HG03064 (cell line): ENCODE results near the gene SPTLC2.
"Not testable (repeated sequence)": the region's sequence is repeated elsewhere in the genome, so short reads cannot be mapped to it uniquely, and the experiment has no call there.

Source experiments
- ATAC-seq: cut with Tn5 transposase; IDR thresholded peaks from one replicate; pipeline ENCODE4 v1.9.1; 2021; ENCODE audit warnings: low read depth; ENCODE audit not compliant: unreplicated experiment

SPTLC2 gene

DNA sequence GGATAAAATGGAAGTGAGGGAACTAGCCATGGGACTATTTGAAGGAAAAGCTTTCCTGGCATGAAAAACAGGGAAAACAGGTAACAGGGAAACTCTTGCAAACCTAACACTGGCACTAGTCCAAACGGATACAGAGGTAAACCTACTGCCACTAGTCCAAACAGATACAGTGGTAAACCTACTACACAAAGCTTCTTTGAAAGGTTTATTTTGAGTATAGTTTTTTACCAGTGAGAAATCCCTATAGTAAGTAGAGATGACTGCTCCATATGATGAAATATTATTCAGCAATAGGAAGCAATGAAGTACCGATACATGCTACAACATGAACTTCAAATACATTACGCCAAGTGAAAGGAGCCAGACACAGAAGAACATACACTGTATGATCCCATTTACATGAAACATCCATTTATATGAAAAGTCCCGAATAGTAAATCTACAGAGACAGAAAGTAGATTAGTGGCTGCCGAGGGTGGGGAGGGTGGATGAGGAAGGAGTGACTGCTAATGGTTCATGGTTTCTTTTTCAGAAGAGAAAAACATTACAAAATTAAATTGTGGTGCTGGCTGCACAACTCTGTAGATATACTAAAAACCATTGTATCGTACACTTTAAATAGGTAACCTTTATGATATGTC lies 25.5 kb downstream of the SPTLC2 start:
- no peak for ATAC-seq

DNA sequence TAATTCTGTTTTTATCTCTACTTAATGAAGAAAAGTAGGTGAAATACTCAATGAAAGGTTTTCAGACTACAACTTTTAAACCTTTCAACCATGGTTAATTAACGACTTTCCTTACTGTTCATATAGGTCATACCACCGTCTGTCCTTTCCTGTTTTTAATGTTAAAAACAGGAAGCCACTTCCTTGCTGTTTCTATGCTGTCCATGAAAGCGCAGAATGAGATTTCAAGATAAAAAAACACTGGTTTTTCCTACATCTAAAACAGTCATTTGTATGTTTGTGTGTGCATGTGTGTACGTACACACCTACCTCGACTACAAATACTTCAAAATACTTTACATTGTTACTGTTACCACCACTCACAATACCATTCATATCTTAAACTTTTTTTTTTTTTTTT lies 27.3 kb downstream of the SPTLC2 start:
- no peak for ATAC-seq

DNA sequence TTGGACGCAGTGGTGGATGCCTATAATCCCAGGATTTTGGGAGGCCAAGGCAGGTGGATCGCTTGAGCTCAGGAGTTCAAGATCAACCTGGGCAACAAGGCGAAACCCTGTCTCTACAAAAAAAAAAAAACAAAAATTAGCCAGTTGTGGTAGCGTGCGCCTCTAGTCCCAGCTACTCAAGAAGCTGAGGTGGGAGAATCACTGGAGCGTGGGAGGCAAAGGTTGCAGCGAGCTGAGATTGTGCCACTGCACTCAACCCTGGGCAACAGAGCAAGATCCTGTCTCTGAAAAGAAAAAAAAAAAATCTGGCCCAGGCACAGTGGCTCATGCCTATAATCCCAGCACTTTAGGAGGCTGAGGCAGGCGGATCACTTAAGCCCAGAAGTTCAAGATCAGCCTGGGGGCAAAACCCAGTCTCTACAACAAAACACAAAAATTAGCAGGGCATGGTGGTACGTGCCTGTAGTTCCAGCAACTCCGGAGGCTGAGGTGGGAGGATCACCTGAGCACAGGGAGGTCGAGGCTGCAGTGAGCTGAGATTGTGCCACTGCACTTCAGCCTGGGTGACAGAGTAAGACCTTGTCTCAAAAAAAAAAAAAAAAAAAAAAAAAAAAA lies 27.9 kb downstream of the SPTLC2 start:
- ATAC-seq = not testable (repeated sequence)

DNA sequence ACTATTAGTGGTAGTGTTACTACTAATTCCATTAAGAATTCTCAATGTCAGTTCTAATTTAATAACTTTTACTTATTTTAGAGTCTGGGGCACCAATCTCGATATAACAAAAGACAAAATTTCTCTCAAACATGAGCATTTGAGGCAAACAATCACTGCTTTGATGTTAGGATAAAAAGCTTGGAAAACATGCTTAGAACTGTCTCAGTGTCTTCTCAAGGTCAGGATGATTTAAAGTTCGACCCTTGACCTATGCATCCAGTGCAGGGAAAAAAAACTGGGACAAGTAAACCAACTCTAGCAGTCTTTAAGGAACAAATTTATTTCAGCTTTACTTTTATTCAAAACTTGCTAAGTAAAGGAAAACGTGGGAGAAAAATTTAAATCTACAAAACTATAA lies 31.1 kb downstream of the SPTLC2 start:
- no peak for ATAC-seq

DNA sequence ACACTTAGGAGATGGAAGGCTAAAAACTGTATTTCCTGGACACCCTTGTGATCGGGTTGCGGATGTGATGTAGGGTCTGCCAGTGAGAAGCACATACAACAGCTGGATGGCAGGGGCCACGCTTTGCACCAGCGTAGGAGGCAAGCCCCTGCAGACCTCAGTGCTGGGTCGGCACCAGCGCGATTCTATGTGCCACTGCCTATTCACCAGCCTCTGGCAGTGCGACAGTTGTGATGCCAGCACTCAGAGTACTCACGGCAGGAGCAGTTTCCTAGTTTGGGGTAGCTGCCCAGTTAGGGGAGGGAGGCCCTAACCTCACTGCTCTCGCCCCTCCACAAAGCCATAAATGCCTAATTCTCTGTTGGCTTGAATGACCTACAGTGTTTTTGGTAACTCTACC lies 31.6 kb downstream of the SPTLC2 start:
- no peak for ATAC-seq

DNA sequence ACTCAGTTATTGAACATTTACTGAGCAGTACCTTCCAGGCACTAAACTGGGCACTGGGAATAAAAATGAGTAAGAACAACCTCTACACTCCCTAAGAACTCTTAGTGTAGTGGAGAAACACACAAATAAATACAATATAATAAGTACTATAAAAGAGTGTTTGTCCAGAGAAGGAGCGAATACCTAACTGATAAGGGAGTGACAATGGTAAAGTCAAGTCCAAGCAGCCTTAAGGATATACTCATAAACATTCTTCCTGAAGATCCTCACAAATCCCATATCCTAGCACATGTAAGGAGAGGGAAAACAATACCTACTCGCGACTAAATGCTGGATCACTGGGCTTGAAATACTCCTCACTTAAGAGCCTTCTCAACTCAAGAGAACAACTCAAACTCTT lies 32.8 kb downstream of the SPTLC2 start:
- no peak for ATAC-seq

DNA sequence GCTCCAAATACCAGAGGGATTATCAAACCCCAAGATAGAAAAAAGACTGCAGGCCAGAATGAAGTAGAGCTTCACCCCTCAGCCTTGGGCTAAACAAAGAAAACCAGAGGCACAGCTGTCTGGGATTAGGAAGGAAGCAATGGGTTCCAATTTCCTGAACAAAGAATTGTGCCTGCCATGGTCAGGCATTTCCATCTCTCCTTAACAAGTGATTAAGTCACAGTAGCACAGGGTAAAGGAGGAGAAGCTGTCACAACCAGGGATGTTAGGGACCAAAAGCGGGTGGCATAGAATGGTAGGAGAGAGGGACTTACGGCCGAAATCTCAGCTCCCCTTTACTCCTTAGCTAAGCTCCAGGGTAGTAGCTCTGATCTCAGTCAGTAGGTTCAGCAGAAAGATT lies 33.9 kb downstream of the SPTLC2 start:
- no peak for ATAC-seq

DNA sequence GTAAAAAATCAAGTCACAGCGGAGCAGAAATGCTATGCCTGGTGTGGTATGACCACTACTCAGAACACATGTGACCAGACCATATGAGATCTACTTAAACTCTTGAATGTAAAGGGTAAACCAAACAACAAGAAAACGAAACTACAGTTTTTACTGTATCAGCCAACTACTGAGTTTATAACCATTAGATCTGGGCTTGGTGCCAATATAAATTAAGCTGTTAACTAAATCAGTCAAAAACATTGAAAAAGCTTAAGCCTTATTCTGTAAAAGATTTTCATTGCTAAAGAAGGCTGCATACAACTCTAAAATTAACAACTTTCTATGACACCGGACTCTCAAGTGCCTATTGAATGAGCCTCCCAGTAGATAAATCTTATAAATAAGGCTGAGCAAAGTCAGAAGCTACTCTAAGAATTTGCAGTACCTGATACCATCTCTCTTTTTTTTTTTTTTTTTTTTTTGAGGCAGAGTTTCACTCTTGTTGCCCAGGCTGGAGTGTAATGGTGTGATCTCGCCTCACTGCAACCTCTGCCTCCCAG lies 35.4 kb downstream of the SPTLC2 start:
- peak; percentile 92 for ATAC-seq

DNA sequence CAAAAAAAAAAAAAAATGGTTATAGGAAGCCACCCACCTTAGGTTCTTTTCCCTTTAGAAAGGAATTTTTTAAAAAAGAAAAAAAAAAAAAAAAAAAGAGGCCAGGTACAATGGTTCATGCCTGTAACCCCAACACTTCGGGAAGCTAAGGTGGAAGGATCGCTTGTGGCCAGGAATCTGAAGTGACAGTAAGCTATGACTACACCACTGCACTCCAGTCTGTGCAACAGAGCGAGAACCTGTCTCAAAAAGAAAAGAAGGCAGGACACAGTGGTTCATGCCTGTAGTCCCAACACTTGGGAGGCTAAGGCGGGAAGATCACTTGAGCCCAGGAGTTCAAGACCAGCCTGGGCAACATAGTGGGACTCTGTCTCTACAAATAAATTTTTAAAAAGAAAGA lies 36.0 kb downstream of the SPTLC2 start:
- no peak for ATAC-seq

DNA sequence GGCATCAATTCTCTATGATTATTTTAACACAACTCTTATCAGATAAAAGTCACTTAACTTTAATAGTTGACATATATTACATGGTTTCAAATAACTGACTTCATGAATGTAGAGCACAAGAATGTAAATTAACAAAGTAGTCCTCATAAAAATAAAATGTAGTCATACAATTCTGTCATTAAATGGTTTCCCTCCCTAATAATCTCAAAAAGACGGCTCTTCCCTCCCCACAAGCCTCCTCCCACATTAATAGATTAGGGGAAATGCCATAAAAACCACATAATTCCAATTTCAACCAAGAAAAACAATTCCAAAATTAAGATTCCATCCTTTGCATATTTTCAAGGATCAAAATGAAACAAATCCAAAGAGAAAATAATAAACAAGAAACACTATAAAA lies 36.7 kb downstream of the SPTLC2 start:
- ATAC-seq = no peak

DNA sequence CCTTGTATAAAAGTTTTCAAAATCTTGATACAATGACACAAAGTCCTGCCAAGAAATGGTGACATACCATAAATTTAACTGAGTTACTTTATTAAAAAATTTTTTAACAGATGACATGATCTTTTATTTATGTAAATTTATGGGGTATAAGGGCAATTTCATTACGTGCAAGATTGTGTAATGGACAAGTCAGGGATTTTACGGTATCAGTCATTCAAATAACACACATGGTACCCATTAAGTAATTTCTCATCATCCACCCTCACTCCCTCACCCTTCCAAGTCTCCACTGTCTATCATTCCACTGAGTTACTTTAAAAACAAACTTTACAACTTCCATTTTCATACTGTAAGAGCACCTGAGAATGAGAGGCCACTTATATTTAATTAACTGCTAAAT lies 37.4 kb downstream of the SPTLC2 start:
- ATAC-seq = no peak

DNA sequence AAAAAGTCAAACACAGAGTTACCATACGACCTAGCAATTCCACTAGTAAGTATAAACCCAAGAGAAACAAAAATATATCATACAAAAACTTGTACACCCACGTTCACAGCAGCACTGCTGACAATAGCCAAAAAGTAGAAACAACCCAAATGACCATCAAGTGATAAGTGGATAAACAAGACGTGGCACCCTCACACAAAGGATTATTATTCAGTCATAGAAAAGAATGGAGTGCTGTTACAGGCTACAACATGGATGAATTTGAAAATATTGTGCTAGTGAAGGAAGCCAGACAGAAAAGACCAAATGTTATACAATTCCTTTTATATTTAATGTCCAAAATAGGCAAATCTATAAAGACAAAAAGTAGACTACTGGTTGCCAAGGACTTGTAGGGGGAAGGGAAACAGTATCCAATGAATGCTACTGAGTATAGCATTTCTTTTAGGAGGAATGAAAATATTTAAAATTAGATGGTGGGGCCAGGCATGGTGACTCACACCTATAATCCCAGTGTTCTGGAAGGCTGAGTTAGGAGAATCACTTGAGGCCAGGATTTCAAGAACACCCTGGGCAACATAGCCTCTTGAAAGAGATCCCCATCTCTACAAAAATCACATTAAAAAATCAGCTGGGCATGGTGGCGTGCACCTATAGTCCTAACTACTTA lies 41.9 kb downstream of the SPTLC2 start:
- ATAC-seq = no peak

DNA sequence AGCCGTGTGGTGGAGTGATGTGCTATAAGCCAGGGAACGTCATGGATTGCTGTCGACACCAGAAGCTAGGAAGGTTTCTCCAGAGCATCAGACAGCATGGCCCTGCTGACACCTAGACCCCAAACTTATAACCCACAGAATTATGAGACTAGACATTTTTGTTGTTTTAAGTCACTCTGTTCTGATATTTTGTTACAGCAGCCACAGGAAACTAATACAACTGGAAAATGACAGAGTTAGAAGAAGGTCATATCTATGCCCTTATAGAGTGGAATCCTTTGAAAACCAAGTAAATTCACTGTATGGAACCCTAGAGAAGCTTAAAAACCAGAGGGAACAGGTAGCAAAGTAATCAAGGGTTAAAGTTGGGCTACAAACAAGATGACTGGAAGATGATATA lies 42.5 kb downstream of the SPTLC2 start:
- ATAC-seq = no peak

DNA sequence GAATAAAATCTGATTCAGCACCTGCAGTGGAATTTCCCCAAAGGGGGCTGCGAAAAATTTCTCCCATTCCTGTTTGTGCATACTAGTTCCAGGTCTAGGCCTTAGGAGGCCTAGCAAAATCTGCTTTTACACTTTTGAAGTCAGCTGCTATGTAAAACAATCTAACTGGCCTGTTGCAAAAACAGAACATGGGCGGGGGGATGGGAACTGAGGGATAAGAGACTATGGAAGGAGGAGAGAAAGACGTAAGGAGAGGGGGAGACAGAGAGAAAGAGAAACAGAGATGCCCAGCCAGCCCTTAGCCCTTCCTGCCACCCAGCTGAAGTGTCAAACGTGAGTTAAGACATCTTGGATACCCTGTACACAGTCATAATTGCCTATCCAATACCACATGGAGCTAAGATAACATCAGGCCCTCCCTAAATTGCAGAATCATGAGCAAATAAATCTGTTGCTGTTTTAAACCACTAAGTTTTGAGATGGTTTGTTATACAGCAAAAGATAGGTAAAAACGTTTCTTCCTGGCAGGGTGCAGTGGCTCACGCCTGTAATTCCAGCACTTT lies 45.6 kb downstream of the SPTLC2 start:
- no peak for ATAC-seq

DNA sequence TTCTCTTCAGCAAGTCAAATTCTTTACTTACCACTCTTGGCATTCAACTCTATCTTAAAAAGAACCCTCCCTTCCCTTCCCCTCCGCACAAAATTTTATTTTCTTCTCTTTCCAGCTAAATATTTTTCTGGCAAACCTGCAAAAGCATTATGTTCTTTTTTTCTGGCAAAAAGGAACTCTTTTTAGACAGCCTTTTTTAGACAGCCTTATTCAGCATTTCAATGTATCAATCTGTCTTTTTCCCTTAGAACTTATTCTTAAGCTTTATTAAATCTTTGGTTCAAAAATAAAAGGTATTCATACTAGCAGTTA lies 50.5 kb downstream of the SPTLC2 start:
- ATAC-seq = no peak

DNA sequence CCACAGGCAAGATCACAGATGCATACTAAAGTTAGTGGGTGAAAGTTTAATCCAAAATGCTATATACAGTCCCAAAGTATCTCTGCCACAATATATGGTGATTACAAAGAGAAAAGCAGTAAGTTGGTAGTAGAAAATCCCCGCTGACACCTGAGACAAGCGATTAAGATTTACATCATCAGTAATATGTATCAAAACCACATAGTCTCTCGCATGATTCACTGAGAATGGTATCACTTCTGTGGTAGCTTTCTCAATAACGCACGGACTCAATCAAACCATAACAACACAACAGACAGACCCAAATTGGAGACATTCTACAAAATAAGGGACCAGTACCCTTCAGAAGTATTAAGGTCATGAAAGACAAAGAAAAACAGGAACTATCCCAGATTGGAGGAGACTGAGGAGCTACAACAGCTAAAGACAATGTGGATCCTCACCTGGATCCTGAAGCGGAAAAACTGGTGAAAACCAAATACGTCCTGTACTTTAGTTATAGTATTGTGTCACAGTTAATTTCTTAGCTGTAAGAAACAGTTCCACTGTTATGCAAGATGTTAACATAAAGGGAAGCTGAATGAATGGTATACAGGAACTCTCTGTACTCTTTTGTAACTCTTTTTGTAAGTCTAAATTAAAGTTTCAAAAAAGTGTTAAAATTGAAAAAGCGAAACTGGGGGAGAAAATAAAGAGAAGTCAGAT lies 51.0 kb downstream of the SPTLC2 start:
- no peak for ATAC-seq

DNA sequence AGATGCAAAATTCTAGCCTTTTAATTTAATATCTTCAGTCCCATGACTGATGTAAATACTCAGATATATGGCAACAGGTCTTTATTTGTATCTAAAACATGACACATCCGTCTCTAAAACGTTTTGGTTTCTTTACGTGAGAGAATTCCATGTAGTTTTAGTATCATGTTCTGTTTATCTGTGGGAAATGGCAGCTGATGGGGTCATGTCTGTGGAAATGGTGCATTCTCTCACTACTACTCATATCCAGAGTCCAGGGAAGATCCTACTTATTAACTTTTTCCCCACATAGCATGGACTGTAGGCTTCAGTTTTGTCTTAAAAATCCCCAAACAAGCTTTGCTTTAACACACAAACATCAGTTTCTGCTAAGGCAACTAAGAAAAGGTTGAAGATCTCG lies 53.8 kb downstream of the SPTLC2 start:
- no peak for ATAC-seq

DNA sequence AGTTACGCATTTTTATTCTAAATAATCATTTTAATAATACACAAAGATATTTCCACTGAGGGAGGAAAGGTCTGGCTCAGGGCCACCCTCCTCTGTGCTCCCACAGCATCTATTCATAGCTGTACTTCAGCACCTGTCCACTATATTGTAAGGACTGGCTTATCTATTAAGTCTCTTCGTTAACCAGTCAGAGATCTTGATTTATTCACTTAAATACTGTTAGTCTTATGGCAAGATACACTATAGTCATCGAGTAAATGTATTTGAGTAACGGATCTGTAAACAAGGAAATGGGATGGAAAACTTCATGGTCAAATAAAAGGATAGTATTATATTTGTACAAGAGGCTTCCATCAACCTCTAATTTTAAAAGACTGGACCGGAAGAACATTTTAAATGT lies 54.6 kb downstream of the SPTLC2 start:
- ATAC-seq = no peak

DNA sequence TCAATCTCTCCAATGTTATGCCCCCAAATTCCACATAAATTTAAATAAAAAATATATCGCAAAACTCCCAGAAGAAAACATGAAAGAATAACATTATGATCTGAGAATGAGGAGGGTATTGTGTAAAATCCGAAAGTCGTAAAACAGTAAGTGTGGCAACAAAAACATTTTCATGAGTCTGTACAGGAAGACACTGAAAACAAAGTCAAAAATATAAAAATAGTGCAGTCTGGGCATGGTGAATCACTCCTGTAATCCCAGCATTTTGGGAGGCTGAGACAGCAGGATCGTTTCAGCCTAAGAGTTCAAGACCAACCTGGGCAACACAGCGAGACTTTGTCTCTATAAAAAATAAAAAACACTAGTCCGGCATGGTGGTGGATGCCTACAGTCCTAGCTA lies 57.1 kb downstream of the SPTLC2 start:
- ATAC-seq = no peak

DNA sequence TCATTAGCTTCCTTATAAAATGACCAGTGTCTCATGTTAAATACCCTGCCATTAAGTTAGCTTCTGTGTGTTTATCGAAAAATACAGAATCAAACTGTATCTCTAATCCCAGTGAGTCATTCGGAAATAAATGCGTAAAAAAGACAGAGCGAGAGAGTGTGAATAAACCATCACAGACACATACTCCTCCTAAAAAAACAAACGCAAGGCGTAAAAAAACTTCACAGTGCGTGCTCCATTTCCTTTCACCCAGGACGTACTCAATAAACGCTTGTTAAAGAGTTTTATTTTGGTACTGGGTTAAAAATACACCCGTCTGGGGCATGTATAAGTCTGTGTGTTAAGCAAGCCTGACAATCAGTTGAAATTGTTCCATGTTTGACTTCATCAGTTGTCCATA lies 59.0 kb downstream of the SPTLC2 start:
- no peak for ATAC-seq

DNA sequence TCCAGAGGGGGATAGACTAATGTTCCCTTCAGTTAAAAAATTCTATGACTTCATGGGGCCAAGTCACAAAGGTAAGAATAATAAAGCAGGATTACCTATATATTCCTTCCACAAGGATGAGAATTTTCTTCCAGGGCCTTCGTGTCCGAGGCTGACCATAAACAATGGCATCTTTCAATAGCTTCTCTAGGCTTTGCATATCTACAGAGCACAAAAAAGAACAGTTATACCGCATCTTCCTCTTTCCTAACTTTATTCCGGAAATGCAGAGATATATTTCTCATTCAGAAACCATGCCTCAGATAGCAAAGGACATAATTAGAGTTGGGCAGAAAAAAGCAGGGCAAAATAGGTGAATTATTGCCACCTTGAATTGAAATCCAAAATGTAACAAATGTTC lies 59.5 kb downstream of the SPTLC2 start:
- no peak for ATAC-seq
